EL (cell line): Measurements from ENCODE around the gene TSHZ3.

Source experiments
- DNase-seq: peaks from one replicate; pipeline ENCODE4 v3.0.0-alpha.2; 2016

Gene TSHZ3, protein sequence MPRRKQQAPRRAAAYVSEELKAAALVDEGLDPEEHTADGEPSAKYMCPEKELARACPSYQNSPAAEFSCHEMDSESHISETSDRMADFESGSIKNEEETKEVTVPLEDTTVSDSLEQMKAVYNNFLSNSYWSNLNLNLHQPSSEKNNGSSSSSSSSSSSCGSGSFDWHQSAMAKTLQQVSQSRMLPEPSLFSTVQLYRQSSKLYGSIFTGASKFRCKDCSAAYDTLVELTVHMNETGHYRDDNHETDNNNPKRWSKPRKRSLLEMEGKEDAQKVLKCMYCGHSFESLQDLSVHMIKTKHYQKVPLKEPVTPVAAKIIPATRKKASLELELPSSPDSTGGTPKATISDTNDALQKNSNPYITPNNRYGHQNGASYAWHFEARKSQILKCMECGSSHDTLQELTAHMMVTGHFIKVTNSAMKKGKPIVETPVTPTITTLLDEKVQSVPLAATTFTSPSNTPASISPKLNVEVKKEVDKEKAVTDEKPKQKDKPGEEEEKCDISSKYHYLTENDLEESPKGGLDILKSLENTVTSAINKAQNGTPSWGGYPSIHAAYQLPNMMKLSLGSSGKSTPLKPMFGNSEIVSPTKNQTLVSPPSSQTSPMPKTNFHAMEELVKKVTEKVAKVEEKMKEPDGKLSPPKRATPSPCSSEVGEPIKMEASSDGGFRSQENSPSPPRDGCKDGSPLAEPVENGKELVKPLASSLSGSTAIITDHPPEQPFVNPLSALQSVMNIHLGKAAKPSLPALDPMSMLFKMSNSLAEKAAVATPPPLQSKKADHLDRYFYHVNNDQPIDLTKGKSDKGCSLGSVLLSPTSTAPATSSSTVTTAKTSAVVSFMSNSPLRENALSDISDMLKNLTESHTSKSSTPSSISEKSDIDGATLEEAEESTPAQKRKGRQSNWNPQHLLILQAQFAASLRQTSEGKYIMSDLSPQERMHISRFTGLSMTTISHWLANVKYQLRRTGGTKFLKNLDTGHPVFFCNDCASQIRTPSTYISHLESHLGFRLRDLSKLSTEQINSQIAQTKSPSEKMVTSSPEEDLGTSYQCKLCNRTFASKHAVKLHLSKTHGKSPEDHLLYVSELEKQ

GRCh38 chr19:31349160-31349881, at the start of gene TSHZ3:
Gene TSHZ3 (minus strand): TSS chr19:31349436. CDS start chr19:31349219, 217 bp downstream.
- DNase-seq = peak; percentile 89

DNA sequence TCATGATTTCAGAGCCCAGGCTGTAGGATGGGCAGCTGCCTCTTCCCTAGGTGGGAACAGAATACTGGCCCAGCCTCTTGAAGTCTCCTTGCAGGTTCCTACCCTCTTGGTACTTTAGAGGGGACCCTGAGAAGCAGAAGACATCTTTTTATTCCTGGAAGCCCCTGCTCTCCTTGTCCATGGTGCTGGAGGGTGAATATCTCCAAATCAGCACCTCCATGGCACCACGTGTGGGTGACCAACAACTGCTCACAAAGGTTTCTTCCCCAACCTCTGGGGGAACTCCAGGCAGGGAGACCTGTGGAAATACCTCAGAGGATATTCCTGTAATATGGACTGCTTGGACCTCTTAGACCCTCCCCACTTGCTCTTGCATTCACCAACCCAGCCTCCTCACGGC, 48.1 kb upstream of the TSHZ3 start:
- DNase-seq = no peak

DNA sequence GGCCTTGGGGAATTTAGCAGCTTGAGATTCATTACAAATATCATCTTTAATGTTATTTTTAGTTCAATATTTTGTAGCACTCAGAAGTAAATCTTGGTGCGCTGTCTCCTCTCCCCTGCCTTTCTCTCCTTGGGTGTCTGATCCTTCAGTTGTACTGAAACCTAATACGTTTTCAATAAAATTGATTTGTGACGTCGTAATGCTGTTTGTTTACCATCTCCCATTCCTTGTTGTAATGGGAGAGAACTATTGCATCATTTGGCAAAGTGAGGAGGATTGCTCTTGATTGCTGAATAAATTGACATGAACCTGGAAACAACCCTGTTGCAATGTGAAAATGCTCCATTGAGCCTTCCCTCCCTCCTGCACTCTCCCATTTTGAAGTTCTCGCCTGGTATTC, 43.2 kb upstream of the TSHZ3 start:
- no peak for DNase-seq

DNA sequence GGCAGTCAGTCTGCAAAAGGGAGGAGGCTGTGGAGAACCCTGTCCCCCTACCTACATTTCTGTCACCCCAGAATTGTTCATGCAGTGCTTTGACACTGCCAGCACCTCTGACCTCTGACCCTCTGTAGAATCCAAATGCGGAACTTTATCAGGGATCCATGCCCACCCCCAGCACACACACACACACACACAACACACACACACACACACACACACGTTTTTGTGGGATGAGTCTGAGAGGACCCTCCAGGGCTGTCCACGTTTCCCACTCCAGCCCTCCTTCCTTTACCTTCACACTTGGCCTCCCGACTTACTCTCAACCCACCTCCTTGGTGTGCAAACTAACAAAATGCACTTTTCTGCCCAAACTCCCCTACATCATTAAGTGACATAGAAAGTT, 42.3 kb upstream of the TSHZ3 start:
- DNase-seq = no peak

- no peak for DNase-seq
Measured at GRCh38 chr19:31390711-31391110, 41.5 kb upstream of the TSHZ3 start.

DNA sequence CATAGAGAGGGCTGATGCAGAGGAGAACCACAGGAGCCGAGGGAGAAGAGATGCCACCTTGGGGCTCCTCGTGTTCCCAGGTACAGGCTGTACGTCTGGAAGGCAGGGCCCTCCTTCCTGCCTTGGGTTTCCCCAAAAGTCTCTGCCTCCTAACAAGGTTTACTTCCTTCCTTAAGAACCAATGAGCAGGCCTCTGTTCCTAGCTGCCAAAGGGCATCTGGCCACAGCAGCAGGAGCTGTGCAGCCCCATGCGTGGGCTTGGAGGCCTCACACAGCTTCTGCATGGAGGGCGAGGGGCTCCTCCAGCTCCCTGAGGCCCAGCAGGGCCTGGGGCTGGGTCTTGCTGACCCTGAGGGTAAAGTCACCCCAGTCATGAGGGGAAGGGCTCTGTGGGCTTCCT, 40.6 kb upstream of the TSHZ3 start:
- DNase-seq = no peak

- no peak for DNase-seq
Measured at GRCh38 chr19:31387717-31388301, 38.6 kb upstream of the TSHZ3 start.

DNA sequence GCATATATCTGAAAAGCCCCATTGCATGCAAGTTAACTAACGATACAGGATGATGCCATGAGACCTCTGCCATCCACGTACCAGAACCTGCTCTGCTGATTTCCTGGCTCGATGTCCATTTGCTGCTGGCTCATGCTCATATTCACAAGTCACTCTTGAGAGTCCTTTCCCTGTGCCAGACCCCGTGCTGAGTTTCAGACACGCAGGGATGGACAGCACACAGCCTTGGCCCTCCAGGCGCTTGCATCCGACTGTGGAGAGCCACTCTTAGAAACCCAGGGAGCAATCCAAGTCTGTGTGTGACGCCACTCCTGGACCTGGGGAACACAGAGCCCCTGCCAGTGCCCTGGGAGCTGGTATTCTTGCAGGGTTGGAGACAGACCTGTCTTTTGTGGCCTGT, 37.6 kb upstream of the TSHZ3 start:
- DNase-seq = no peak

GRCh38 chr19:31385744-31386143, 36.5 kb upstream of the TSHZ3 start:
- no peak for DNase-seq

DNA sequence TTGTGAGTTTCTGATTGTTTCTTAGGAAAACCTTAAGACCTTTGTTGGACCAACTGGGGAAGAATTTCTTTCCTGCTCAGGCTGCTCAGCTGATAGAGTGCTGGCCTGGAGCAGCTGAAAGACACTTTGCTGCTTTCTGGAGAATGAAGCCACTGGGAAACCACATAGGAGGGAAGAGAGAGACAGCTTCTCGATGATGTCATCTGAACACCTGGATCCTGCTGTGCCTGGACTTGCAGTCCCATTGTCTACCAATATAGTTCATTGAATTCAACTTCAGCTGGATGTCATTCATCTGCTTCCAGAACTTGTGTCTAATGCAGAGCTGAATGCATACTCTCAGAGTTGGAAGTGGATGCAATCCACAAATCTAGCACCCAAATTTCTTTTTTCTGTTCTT, 34.3 kb upstream of the TSHZ3 start:
- DNase-seq = no peak

- DNase-seq = no peak
Measured at GRCh38 chr19:31380854-31381253, 31.6 kb upstream of the TSHZ3 start.

GRCh38 chr19:31378404-31378803, 29.2 kb upstream of the TSHZ3 start:
- DNase-seq = peak; percentile 80

DNA sequence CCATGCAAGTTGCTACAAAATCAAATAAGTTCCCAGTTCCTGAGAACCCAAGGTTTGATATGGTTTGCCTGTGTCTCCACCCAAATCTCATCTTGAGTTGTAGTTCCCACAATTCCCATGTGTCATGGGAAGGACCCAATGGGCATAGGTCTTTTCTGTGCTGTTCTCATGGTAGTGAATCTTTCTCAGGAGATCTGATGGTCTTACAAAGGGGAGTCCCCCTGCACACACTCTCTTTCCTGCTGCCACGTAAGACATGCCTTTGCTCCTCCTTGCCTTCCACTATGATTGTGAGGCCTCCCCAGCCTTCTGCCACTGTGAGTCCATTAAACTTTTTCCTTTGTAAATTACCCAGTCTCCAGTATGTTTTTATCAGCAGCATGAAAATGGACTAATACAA, 28.5 kb upstream of the TSHZ3 start:
- DNase-seq = no peak

- DNase-seq = no peak
Measured at GRCh38 chr19:31372246-31372781, 23.1 kb upstream of the TSHZ3 start.

DNA sequence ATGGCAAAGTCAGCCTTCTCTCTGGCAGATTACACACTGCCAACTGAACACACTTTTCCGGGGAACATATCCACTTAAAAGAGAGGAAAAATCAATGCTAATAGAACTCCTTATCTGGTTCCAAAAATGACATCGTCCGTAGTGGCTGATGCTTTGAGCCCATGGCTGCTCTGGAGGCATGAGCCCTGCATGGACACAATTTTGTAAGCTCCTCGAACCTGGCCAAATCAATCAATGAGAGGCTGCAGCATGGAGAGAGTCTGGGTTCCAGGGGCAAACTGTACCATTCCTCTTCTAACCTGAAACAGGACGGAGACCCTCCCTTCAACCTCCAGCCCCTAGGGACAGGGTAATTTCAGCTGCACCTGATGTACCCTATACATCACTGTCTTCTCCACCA, 21.0 kb upstream of the TSHZ3 start:
- no peak for DNase-seq

DNA sequence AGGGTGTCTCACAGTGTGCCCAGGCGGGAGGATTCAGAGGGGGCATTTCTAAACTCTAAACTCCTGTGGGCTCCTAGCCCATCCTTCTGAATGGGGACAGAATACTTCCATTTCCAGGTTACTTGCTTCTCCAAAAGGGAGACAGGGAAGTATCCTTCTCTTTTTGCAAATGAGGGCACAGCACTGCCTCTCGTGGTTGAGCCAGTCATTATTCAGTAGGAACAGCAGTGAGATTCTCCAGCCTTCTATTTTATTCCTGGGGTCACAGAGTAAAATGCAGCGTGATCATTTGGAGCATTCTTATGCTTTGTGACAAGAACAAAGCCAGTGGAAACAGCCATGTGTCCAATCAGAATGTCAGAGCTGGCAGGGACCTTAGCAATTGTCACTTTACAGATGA, 15.7 kb upstream of the TSHZ3 start:
- no peak for DNase-seq

- DNase-seq = no peak
Measured at GRCh38 chr19:31361728-31362127, 12.5 kb upstream of the TSHZ3 start.

- DNase-seq = no peak
Measured at GRCh38 chr19:31357315-31357673, 8.1 kb upstream of the TSHZ3 start.

DNA sequence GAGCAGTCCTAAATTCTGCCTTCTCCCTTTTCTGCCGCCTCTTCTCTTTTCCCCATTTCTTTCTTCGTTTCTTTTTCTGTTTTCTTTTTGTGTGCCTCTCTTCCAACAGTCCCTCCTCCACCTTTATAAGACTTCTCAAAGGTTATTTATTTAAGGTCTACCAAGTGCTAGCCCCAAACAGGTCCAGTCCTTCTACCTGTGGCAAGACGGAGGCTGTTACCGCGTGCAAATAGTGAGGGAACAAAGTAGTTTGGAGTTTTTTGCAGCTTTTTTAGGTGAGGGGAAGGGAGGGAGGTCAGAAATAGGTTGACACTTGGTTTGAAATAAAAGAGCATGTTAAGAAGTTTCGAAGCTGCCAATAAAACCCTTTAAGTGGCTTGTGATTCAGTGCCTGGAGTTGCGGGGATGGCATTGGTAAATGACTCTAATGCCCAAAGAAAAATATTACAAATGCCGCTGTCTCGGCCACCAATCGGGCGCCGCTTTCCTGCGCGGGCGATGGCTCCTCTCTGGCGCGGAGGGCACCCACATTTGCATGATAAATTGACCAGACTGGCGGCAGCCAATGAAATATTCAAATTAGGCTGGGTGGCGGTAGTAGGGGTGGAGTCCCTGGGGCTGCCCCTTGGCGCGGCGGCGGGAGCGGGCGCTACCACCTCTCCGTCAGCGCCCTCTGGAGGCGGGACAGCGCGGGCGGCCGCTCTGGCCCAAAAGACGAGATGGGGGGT, 7.5 kb upstream of the TSHZ3 start:
- DNase-seq = no peak

DNA sequence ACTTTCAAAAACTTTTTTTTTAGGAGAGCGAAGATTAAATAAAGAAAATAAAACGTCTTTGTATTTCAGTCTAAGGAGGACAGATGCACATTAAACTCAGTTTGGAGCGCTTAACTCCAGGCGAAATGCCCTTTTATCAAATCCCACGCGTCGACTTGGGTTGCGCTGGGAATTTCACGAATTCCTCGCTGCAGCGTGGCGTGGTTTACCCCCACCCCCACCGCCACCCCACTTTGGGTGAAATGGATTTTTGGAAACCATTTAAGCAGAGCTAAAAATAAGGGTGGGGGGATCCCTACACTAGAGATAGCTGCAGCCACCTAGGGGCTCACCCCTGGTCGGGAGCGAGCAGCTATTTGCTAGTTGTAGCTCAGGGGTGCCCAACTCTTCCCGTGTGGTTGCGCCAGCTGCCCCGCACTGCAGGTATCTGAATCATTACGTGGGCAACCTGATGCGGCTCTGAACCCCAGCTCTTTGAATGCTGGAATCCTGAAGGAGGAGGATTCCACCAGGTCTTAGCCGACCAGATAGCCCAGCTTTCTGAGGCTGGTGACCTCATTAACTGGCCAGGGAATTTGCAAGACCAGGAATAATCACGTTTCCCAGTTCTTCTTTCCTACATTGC, 6.5 kb upstream of the TSHZ3 start:
- DNase-seq = no peak
